GM12878 (cell line): ENCODE measurements around the gene NCR3LG1. TPM values are rescaled to one million over a fixed set of nuclear protein-coding genes. Genes with fewer than 3 reads are reported as not detected.

ENCODE experiments used
- ATAC-seq: fragments of 200-7000 bp; cut with Tn5 transposase; 3 replicates; pipeline ENCODE4 v1.9.1; 2020; ENCODE audit warnings: mild to moderate bottlenecking, moderate library complexity
- BruUV-seq: library from RNA; stranded (reverse); fragments of 400-500 nt; replicated peaks from 2 replicates; lab custom pipeline; 2021; lab: Mats Ljungman, UMichigan
- CTCF ChIA-PET: fragments of 300-600 bp; sonication (Branson Sonifier 250); formaldehyde crosslinking; extraction: SDS; loops from one replicate; lab custom pipeline; 2021; ENCODE audit warnings: inconsistent platforms; lab: Yijun Ruan, JAX
- POLR2A ChIA-PET: fragments of 350-600 bp; formaldehyde crosslinking; extraction: SDS; loops from one replicate; lab custom pipeline; 2021; ENCODE audit warnings: inconsistent platforms; lab: Charles Lee
- RAD21 ChIA-PET: fragments of 300-600 bp; sonication (Branson Sonifier 250); formaldehyde crosslinking; loops from one replicate; lab custom pipeline; 2023; ENCODE audit warnings: antibody characterized with exemption; ENCODE audit not compliant: unreplicated experiment; lab: Charles Lee
- SMC1A ChIA-PET: fragments of 300-600 bp; sonication (Branson Sonifier 250); formaldehyde crosslinking; loops from one replicate; lab custom pipeline; 2023; ENCODE audit not compliant: unreplicated experiment, uncharacterized antibody; lab: Charles Lee
- DNase-seq: peaks from one replicate; pipeline ENCODE4 v3.0.0-alpha.2; 2011; ENCODE audit warnings: low read depth, low spot score
- FAIRE-seq: peaks from 3 replicates; lab custom pipeline; 2011; peaks lifted over from hg19 to GRCh38; lab: Jason Lieb, UNC
- H2AFZ ChIP-seq: 2 replicates; pipeline ENCODE4 v1.6.0; 2011; ENCODE audit warnings: low read depth, low read length, control low read depth; ENCODE audit not compliant: control insufficient read depth
- H3K27ac ChIP-seq: 2 replicates; pipeline ENCODE4 v1.5.1; 2011; ENCODE audit warnings: control low read depth; ENCODE audit not compliant: control insufficient read depth, insufficient read depth
- H3K27me3 ChIP-seq, 2 experiments: replicated peaks in 1 of 2; 2 replicates each; pipeline versions ENCODE4 v1.6.0 to v1.6.1; 2011; ENCODE audit warnings: low read length in 1 of 2; ENCODE audit not compliant: control insufficient read depth in 2 of 2, insufficient read depth in 2 of 2
- H3K36me3 ChIP-seq, 2 experiments: 2 replicates each; pipeline ENCODE4 v1.5.1; 2011; ENCODE audit warnings: low read length in 1 of 2; ENCODE audit not compliant: control insufficient read depth in 2 of 2, insufficient read depth in 2 of 2
- H3K4me1 ChIP-seq: 2 replicates; pipeline ENCODE4 v1.6.1; 2011; ENCODE audit warnings: mild to moderate bottlenecking, low read length, moderate library complexity, mixed read lengths; ENCODE audit not compliant: control insufficient read depth, insufficient read depth
- H3K4me2 ChIP-seq: 2 replicates; pipeline ENCODE4 v1.6.0; 2011; ENCODE audit warnings: control low read depth; ENCODE audit not compliant: control insufficient read depth, insufficient read depth
- H3K4me3 ChIP-seq: fragments of 200-600 bp; sonication (generic); 2 replicates; pipeline ENCODE4 v1.5.1; 2016
- H3K79me2 ChIP-seq: 2 replicates; pipeline ENCODE4 v1.6.0; 2011; ENCODE audit warnings: low read length; ENCODE audit not compliant: control insufficient read depth, insufficient read depth
- H3K9ac ChIP-seq: 2 replicates; pipeline ENCODE4 v1.8.0; 2011; ENCODE audit warnings: low read length, control low read depth, mixed read lengths; ENCODE audit not compliant: control insufficient read depth, insufficient read depth
- H3K9me3 ChIP-seq: replicated peaks from 3 replicates; pipeline ENCODE4 v1.5.1; 2011; ENCODE audit warnings: mild to moderate bottlenecking, low read length; ENCODE audit not compliant: control insufficient read depth, insufficient read depth
- H4K20me1 ChIP-seq: 2 replicates; pipeline ENCODE4 v1.6.0; 2011; ENCODE audit not compliant: control insufficient read depth, insufficient read depth
- CREB1 ChIP-seq: IDR thresholded peaks from 2 replicates; pipeline ENCODE4 v1.6.1; 2012; ENCODE audit warnings: low read depth, mild to moderate bottlenecking, inconsistent platforms
- ESRRA ChIP-seq: IDR thresholded peaks from 2 replicates; pipeline ENCODE4 v1.6.1; 2012; ENCODE audit warnings: mild to moderate bottlenecking, low read length, improper control_type of control experiment
- IRF4 ChIP-seq: IDR thresholded peaks from 2 replicates; pipeline ENCODE4 v1.6.1; 2011; ENCODE audit warnings: low read depth, low read length
- JUNB ChIP-seq: IDR thresholded peaks from 2 replicates; pipeline ENCODE4 v1.6.1; 2016; ENCODE audit warnings: antibody characterized with exemption, mild to moderate bottlenecking
- JUND ChIP-seq: IDR thresholded peaks from 2 replicates; pipeline ENCODE4 v1.6.1; 2012; ENCODE audit warnings: low read depth, mild to moderate bottlenecking, low read length, improper control_type of control experiment, moderate library complexity
- NR2F1 ChIP-seq: fragments of 450-650 bp; conservative IDR thresholded peaks from 2 replicates; pipeline ENCODE4 v1.6.1; 2017; ENCODE audit warnings: mild to moderate bottlenecking
- STAT3 ChIP-seq: IDR thresholded peaks from 2 replicates; pipeline ENCODE4 v1.6.1; 2011; ENCODE audit warnings: low read depth, low read length, improper control_type of control experiment
- ZNF622 ChIP-seq: fragments of 450-650 bp; IDR thresholded peaks from 2 replicates; pipeline ENCODE4 v1.6.1; 2017; ENCODE audit warnings: mild to moderate bottlenecking, inconsistent platforms
- WGBS: methylation state at CpG from one replicate; pipeline ENCODE4 v1.1.6; 2016; ENCODE audit warnings: low lambda C conversion rate; ENCODE audit not compliant: insufficient replicate concordance, insufficient coverage; ENCODE audit errors: missing lambda C conversion rate; 5-methylcytosine and 5-hydroxymethylcytosine counted together
- in situ Hi-C: fragments of 300-500 bp; cut with MboI; formaldehyde crosslinking; loops from 9 replicates; pipeline ENCODE4 v1.14.3; 2018; ENCODE audit warnings: mixed read lengths
- intact Hi-C: fragments of 100-400 bp; cut with micrococcal nuclease; formaldehyde crosslinking; loops from one replicate; pipeline ENCODE4 v1.14.2; 2022; ENCODE audit not compliant: unreplicated experiment
- polyA plus RNA-seq, 11 experiments: library from polyadenylated mRNA; depleted of rRNA in 4 of 11; unstranded in 6 of 11; stranded (reverse) in 5 of 11; fragments of >200 nt; fragmentation: Nextera tagmentation in 4 of 11; fragmentation: Illumina TruSeq in 1 of 11; extraction: Ambion mirVana in 4 of 11; extraction: Trizol in 1 of 11; gene quantifications; 1 replicate in 1 of 11; 2 replicates in 10 of 11; pipeline versions ENCODE4 v1.2.1 to v1.2.3, GENCODE V29; 2011 to 2016; ENCODE audit warnings: inconsistent platforms in 2 of 11, missing spikeins in 2 of 11, low read depth in 1 of 11
- total RNA-seq, 4 experiments: library from RNA; depleted of rRNA in 3 of 4; stranded (reverse); fragments of >200 nt in 3 of 4; fragmentation: Illumina TruSeq in 1 of 4; extraction: Trizol in 1 of 4; gene quantifications; 2 replicates each; pipeline versions ENCODE4 v1.2.1 to v1.2.3, GENCODE V29; 2013 to 2021
- TF ChIP-seq, protein P1 (sequence below): IDR thresholded peaks from 2 replicates; pipeline ENCODE4 v1.6.1; 2011; ENCODE audit warnings: low read depth, low read length, improper control_type of control experiment, borderline replicate concordance
- TF ChIP-seq, protein P2 (sequence below): fragments of 450-650 bp; IDR thresholded peaks from 2 replicates; pipeline ENCODE4 v1.6.1; 2018; ENCODE audit warnings: mild to moderate bottlenecking, low read depth, moderate library complexity; ENCODE audit not compliant: partially characterized antibody
- TF ChIP-seq, protein P3 (sequence below), 3 experiments: IDR thresholded peaks in 2 of 3; conservative IDR thresholded peaks in 1 of 3; 2 replicates each; pipeline ENCODE4 v1.5.1; 2011; ENCODE audit warnings: low read depth in 3 of 3, low read length in 3 of 3, mild to moderate bottlenecking in 3 of 3, control low read depth in 2 of 3, moderate library complexity in 2 of 3, inconsistent platforms in 1 of 3, mixed read lengths in 1 of 3; ENCODE audit not compliant: control insufficient read depth in 2 of 3, insufficient read depth in 1 of 3; ENCODE audit errors: extremely low read depth in 1 of 3
- TF ChIP-seq, protein P4 (sequence below): fragments of 450-650 bp; IDR thresholded peaks from 2 replicates; pipeline ENCODE4 v1.6.1; 2016; ENCODE audit warnings: mild to moderate bottlenecking
- TF ChIP-seq, protein P5 (sequence below): fragments of 150-350 bp; IDR thresholded peaks from 2 replicates; pipeline ENCODE4 v1.6.1; 2016; ENCODE audit warnings: low read depth, low read length

Gene NCR3LG1
- total and polyA plus RNA-seq, 10 of the 15 experiments (the other 5 are each of a cell fraction or from before 2014, with no cell fraction given), result under 0.01 to 0.18 (median 0.11) TPM; not detected in 2

DNA sequence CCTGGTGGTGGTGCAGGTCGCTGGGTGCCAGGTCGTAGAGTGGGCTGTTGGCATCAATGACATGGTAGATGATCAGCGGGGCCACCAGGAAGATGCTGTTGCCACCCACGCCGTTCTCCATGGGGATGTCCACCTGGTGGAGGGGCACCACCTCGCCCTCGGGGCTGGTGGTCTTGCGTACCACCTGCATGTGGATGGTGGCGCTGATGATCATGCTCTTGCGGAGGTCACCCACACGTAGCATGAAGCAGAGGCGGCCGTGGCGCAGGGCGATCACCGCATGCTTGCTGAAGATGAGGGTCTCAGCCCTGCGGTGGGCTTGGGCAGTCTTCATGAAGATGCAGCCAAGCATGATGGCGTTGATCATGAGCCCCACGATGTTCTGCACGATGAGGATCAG, 35.7 kb downstream of the NCR3LG1 start:
- no peak for FAIRE-seq
- no peak overlapping the region for H3K27ac ChIP-seq
- POLR2A ChIA-PET, result no interaction called here
- no peak for ATAC-seq
- peaks cover 0 to 2% of the 10 kb centered on the region in 2 experiments; a peak in 2 of 4 replicates for H3K27me3 ChIP-seq
- no peak for DNase-seq
- BruUV-seq, result no TSS peak
- WGBS, result 73% methylated on average over 20 of the region's 20 CpGs
- SMC1A ChIA-PET, result interaction anchor here (0.6 to 0.8 kb wide), 2 partner anchors 120 to 157 kb away, joined by 3 read pairs; no protein-coding TSS in a partner anchor
- CTCF ChIA-PET, result interaction anchor here (1.0 to 1.3 kb wide), 4 partner anchors 13 to 157 kb away, joined by 3 to 5 read pairs (median 4); no protein-coding TSS in a partner anchor
- no peaks in the 10 kb centered on the region for H3K79me2 ChIP-seq
- H4K20me1 ChIP-seq, result no peaks in the 10 kb centered on the region
- H3K36me3 ChIP-seq, result no peaks in the 10 kb centered on the region
- in situ Hi-C loops, result loop anchor here (10.0 kb wide), 1 partner anchor 118 kb away; no protein-coding TSS in a partner anchor
- RAD21 ChIA-PET, result interaction anchor here (0.9 to 1.1 kb wide), 2 partner anchors 34 to 141 kb away, joined by 3 read pairs; no protein-coding TSS in a partner anchor
- H2AFZ ChIP-seq, result no peak overlapping the region
- intact Hi-C loops, result no loop called here
- no peaks in the 10 kb centered on the region for H3K4me1 ChIP-seq
- H3K4me3 ChIP-seq, result no peak overlapping the region
- no peak overlapping the region for H3K9ac ChIP-seq
- H3K4me2 ChIP-seq, result no peak overlapping the region
- H3K9me3 ChIP-seq, result no peaks in the 10 kb centered on the region
- TF ChIP-seq, protein P1, sequence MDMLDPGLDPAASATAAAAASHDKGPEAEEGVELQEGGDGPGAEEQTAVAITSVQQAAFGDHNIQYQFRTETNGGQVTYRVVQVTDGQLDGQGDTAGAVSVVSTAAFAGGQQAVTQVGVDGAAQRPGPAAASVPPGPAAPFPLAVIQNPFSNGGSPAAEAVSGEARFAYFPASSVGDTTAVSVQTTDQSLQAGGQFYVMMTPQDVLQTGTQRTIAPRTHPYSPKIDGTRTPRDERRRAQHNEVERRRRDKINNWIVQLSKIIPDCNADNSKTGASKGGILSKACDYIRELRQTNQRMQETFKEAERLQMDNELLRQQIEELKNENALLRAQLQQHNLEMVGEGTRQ, result no peak
- TF ChIP-seq JUND, result no peak
- TF ChIP-seq, protein P2, sequence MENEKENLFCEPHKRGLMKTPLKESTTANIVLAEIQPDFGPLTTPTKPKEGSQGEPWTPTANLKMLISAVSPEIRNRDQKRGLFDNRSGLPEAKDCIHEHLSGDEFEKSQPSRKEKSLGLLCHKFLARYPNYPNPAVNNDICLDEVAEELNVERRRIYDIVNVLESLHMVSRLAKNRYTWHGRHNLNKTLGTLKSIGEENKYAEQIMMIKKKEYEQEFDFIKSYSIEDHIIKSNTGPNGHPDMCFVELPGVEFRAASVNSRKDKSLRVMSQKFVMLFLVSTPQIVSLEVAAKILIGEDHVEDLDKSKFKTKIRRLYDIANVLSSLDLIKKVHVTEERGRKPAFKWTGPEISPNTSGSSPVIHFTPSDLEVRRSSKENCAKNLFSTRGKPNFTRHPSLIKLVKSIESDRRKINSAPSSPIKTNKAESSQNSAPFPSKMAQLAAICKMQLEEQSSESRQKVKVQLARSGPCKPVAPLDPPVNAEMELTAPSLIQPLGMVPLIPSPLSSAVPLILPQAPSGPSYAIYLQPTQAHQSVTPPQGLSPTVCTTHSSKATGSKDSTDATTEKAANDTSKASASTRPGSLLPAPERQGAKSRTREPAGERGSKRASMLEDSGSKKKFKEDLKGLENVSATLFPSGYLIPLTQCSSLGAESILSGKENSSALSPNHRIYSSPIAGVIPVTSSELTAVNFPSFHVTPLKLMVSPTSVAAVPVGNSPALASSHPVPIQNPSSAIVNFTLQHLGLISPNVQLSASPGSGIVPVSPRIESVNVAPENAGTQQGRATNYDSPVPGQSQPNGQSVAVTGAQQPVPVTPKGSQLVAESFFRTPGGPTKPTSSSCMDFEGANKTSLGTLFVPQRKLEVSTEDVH, result no peak
- TF ChIP-seq IRF4, result no peak
- TF ChIP-seq STAT3, result no peak
- TF ChIP-seq, protein P3, sequence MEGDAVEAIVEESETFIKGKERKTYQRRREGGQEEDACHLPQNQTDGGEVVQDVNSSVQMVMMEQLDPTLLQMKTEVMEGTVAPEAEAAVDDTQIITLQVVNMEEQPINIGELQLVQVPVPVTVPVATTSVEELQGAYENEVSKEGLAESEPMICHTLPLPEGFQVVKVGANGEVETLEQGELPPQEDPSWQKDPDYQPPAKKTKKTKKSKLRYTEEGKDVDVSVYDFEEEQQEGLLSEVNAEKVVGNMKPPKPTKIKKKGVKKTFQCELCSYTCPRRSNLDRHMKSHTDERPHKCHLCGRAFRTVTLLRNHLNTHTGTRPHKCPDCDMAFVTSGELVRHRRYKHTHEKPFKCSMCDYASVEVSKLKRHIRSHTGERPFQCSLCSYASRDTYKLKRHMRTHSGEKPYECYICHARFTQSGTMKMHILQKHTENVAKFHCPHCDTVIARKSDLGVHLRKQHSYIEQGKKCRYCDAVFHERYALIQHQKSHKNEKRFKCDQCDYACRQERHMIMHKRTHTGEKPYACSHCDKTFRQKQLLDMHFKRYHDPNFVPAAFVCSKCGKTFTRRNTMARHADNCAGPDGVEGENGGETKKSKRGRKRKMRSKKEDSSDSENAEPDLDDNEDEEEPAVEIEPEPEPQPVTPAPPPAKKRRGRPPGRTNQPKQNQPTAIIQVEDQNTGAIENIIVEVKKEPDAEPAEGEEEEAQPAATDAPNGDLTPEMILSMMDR (IDR thresholded peaks at IDR 0.05 in 2 of 3, conservative IDR thresholded peaks at IDR 0.05 in 1 of 3; ENCODE audit: control insufficient read depth in 2 of 3, extremely low read depth in 1 of 3, insufficient read depth in 1 of 3, low read depth in 3 of 3, low read length in 3 of 3), result no peak
- no peak for TF ChIP-seq NR2F1
- no peak for TF ChIP-seq ZNF622
- TF ChIP-seq JUNB, result no peak
- TF ChIP-seq, protein P4, sequence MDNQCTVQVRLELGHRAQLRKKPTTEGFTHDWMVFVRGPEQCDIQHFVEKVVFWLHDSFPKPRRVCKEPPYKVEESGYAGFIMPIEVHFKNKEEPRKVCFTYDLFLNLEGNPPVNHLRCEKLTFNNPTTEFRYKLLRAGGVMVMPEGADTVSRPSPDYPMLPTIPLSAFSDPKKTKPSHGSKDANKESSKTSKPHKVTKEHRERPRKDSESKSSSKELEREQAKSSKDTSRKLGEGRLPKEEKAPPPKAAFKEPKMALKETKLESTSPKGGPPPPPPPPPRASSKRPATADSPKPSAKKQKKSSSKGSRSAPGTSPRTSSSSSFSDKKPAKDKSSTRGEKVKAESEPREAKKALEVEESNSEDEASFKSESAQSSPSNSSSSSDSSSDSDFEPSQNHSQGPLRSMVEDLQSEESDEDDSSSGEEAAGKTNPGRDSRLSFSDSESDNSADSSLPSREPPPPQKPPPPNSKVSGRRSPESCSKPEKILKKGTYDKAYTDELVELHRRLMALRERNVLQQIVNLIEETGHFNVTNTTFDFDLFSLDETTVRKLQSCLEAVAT, result no peak
- TF ChIP-seq CREB1, result no peak
- no peak for TF ChIP-seq ESRRA
- TF ChIP-seq, protein P5, sequence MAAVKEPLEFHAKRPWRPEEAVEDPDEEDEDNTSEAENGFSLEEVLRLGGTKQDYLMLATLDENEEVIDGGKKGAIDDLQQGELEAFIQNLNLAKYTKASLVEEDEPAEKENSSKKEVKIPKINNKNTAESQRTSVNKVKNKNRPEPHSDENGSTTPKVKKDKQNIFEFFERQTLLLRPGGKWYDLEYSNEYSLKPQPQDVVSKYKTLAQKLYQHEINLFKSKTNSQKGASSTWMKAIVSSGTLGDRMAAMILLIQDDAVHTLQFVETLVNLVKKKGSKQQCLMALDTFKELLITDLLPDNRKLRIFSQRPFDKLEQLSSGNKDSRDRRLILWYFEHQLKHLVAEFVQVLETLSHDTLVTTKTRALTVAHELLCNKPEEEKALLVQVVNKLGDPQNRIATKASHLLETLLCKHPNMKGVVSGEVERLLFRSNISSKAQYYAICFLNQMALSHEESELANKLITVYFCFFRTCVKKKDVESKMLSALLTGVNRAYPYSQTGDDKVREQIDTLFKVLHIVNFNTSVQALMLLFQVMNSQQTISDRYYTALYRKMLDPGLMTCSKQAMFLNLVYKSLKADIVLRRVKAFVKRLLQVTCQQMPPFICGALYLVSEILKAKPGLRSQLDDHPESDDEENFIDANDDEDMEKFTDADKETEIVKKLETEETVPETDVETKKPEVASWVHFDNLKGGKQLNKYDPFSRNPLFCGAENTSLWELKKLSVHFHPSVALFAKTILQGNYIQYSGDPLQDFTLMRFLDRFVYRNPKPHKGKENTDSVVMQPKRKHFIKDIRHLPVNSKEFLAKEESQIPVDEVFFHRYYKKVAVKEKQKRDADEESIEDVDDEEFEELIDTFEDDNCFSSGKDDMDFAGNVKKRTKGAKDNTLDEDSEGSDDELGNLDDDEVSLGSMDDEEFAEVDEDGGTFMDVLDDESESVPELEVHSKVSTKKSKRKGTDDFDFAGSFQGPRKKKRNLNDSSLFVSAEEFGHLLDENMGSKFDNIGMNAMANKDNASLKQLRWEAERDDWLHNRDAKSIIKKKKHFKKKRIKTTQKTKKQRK, result no peak
